Karpas-422 (cell line): ENCODE data around the gene PAPLN. TPM values are rescaled to one million over a fixed set of nuclear protein-coding genes. Genes with fewer than 3 reads are reported as not detected.

Experiments
- DNase-seq: peaks from one replicate; pipeline ENCODE4 v3.0.0-alpha.2; 2015
- H2AFZ ChIP-seq: fragments of 200-600 bp; sonication (generic); 2 replicates; pipeline ENCODE4 v1.6.1; 2014; ENCODE audit warnings: antibody characterized with exemption, low read length, mixed read lengths
- H3K27ac ChIP-seq: fragments of 200-600 bp; sonication (generic); 2 replicates; pipeline ENCODE4 v1.5.1; 2014; ENCODE audit warnings: mild to moderate bottlenecking, low read length, moderate library complexity
- H3K27me3 ChIP-seq: fragments of 200-600 bp; sonication (generic); 2 replicates; pipeline ENCODE4 v1.6.1; 2014; ENCODE audit warnings: low read length, mixed read lengths
- H3K36me3 ChIP-seq: fragments of 200-600 bp; sonication (generic); 2 replicates; pipeline ENCODE4 v1.6.1; 2014; ENCODE audit warnings: low read length, mixed read lengths; ENCODE audit not compliant: insufficient read depth
- H3K4me1 ChIP-seq: fragments of 200-600 bp; sonication (generic); 2 replicates; pipeline ENCODE4 v1.6.1; 2014; ENCODE audit warnings: mild to moderate bottlenecking, low read length, mixed read lengths
- H3K4me2 ChIP-seq: fragments of 200-600 bp; sonication (generic); 2 replicates; pipeline ENCODE4 v1.6.1; 2014; ENCODE audit warnings: low read length, low read depth, mild to moderate bottlenecking; ENCODE audit not compliant: poor library complexity, severe bottlenecking
- H3K4me3 ChIP-seq: fragments of 200-600 bp; sonication (generic); 2 replicates; pipeline ENCODE4 v1.5.1; 2014; ENCODE audit warnings: mild to moderate bottlenecking, antibody characterized with exemption, low read length, mixed read lengths
- H3K79me2 ChIP-seq: fragments of 200-600 bp; sonication (generic); 2 replicates; pipeline ENCODE4 v1.6.1; 2014; ENCODE audit warnings: mild to moderate bottlenecking, low read length, mixed read lengths
- H3K9ac ChIP-seq: fragments of 200-600 bp; sonication (generic); 2 replicates; pipeline ENCODE4 v1.6.0; 2014; ENCODE audit warnings: low read length
- H3K9me2 ChIP-seq: fragments of 200-600 bp; sonication (generic), shearing (Covaris generic); replicated peaks from 2 replicates; pipeline ENCODE4 v1.6.0; 2014; ENCODE audit warnings: mild to moderate bottlenecking, low read length, moderate library complexity; ENCODE audit not compliant: insufficient read depth
- H3K9me3 ChIP-seq: fragments of 300-700, 200-600 bp; sonication (generic); 2 replicates; pipeline ENCODE4 v1.6.1; 2014; ENCODE audit warnings: low read length, mixed read lengths
- H4K20me1 ChIP-seq: fragments of 200-600 bp; sonication (generic); 2 replicates; pipeline ENCODE4 v1.6.1; 2014; ENCODE audit warnings: mild to moderate bottlenecking, antibody characterized with exemption, low read length, low read depth; ENCODE audit not compliant: insufficient read depth
- total RNA-seq: library from RNA; depleted of rRNA; stranded (reverse); fragments of >200 nt; shearing (Covaris generic); gene quantifications from 2 replicates; pipeline ENCODE4 v1.2.3, GENCODE V29; 2014; ENCODE audit warnings: low replicate concordance

PAPLN gene
- total RNA-seq, 1 experiment from 2014 or later: 12.9 TPM

DNA sequence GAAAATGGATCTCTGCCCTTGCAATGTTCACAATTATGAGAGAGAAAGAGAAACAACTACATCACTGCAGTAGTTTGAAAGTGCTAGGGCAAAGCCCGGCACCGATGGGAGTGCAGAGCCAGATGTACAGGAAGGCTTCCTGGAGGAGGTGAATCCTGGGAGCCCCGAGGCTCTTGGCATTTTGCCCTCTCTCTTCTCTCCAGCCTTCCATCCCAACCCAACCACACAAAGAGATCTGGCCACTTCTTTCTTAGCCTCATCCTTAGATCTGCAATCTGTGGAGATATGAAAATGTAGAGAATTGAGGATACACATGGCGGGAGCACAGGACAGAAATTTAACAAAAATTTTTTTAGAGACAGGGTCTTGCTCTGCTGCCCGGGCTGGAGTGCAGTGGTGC, 3.3 kb upstream of the PAPLN start:
- Histone ChIP-seq H3K4me1 (peaks cover 57% of the 10 kb centered on the region), H3K9ac (no peak overlapping the region), H3K79me2 (no peaks in the 10 kb centered on the region), H3K27ac (no peak overlapping the region), H3K9me3 (no peaks in the 10 kb centered on the region), H3K4me2 (no peak overlapping the region), H2AFZ (no peak overlapping the region), H4K20me1 (no peaks in the 10 kb centered on the region), H3K4me3 (no peak overlapping the region), H3K9me2 (no peaks in the 10 kb centered on the region), H3K36me3 (no peaks in the 10 kb centered on the region), H3K27me3 (no peaks in the 10 kb centered on the region)
- no peak for DNase-seq

DNA sequence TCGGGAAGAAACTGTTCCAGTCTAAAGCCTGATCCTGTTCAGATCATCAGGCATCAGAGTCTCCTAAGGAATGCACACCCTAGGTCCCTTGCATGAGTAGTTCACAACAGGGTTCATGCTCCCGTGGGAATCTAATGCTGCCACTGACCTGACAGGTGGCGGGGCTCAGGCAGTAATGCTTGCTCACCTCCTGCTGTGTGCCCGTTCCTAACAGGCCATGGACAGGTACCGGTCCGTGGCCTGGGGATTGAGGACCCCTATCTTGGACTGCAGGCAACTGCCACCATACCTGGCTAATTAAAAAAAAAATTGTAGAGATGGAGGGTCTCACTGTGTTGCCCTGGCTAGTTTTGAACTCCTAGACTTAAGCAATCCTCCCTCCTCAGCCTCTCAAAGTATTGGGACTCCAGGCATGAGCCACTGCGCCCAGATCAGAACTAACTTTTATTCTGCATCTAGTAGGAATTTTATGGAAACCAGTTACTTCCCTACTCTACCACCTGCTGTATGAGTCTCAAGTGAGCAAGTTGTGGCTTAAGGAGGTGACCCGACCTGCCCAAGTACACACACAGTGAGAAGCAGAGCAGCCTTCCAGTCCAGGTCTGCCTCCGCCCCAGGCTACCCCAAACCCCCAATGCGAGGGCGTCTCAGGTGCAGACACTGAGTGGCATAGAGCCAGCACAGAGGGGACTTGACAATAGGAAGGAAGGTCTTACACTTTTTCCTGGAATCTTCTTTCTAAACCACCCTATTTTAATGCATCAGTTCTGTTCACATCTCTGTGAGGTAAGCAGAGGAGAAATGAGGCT, 2.5 kb upstream of the PAPLN start:
- Histone ChIP-seq H3K79me2 (no peaks in the 10 kb centered on the region), H3K4me2 (peak overlapping the region; percentile 54), H3K4me3 (no peak overlapping the region), H3K27ac (no peak overlapping the region), H3K36me3 (no peaks in the 10 kb centered on the region), H4K20me1 (no peaks in the 10 kb centered on the region), H3K9me3 (no peaks in the 10 kb centered on the region), H3K9me2 (no peaks in the 10 kb centered on the region), H3K9ac (no peak overlapping the region), H3K4me1 (peaks cover 65% of the 10 kb centered on the region), H2AFZ (no peak overlapping the region), H3K27me3 (no peaks in the 10 kb centered on the region)
- no peak for DNase-seq

DNA sequence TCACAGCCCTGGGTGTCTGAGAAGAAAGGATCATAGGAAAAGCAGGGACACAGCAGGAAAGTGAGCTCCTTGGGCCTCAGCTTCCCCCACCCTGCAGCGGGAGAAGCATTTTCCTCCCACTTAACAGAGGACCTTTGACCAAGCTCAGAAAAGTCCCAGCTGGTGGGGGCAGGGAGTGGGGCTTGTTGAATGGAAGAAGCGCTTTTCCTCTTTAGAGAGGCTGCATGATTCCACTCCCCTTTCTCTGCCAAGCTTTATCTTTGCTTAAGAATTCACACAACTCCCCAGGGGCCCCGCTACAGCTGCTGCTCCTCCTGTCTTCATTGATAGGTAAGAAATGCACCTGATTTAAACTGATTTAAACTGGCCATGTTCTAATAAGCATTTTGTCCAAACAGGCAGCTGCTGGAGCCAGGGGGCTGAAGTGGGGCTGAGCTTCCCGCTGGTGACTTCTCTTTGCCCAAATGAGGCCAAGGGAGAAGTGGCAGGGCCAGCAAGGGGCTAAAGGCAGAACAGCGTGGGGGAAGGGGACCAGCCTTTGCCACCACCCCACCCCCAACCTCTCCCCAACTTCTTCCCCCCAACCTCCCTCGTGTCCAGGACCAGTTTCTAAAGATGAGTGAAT, 1.7 kb upstream of the PAPLN start:
- H3K9ac ChIP-seq: peak overlapping the region; percentile 3; the same call in 1 of the 2 replicates
- H4K20me1 ChIP-seq: no peaks in the 10 kb centered on the region
- H3K4me3 ChIP-seq: peak overlapping the region; percentile 39; the same call in 1 of the 2 replicates
- H3K4me2 ChIP-seq: peak overlapping the region; percentile 54
- no peaks in the 10 kb centered on the region for H3K9me3 ChIP-seq
- H2AFZ ChIP-seq: no peak overlapping the region
- H3K27me3 ChIP-seq: no peaks in the 10 kb centered on the region
- H3K79me2 ChIP-seq: no peaks in the 10 kb centered on the region
- no peak overlapping the region for H3K27ac ChIP-seq
- H3K36me3 ChIP-seq: no peaks in the 10 kb centered on the region
- peaks cover 72% of the 10 kb centered on the region for H3K4me1 ChIP-seq
- H3K9me2 ChIP-seq: no peaks in the 10 kb centered on the region
- peak; percentile 66 for DNase-seq

DNA sequence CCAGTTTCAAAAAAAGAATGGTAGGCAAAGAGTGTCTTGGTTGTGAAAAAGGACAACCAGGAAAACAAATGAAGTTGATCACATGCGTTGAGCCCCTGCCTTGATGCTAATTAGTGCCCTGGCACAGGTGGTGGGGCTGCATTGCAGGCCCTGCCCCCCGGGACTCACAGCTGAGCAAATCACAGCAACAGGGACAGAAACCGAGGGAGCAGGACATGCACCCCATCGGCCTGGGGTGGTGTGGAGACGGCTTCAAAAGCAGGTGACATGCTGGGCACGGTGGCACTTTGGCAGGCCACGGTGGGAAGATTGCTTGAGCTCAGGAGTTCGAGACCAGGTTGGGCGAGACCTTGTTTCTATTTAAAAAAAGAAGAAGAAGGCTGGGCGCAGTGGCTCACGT, 1.1 kb upstream of the PAPLN start:
- Histone ChIP-seq H3K9me2 (no peaks in the 10 kb centered on the region), H3K9ac (0 out of 2 replicates have a peak overlapping the region, but pooled peaks have one; percentile 3), H3K27ac (no peak overlapping the region), H4K20me1 (no peaks in the 10 kb centered on the region), H3K36me3 (no peaks in the 10 kb centered on the region), H3K4me3 (peak overlapping the region; percentile 39; the same call in 1 of the 2 replicates), H3K79me2 (no peaks in the 10 kb centered on the region), H3K4me2 (peak overlapping the region; percentile 54), H2AFZ (no peak overlapping the region), H3K9me3 (no peaks in the 10 kb centered on the region), H3K4me1 (peaks cover 77% of the 10 kb centered on the region), H3K27me3 (no peaks in the 10 kb centered on the region)
- peak; percentile 67 for DNase-seq

DNA sequence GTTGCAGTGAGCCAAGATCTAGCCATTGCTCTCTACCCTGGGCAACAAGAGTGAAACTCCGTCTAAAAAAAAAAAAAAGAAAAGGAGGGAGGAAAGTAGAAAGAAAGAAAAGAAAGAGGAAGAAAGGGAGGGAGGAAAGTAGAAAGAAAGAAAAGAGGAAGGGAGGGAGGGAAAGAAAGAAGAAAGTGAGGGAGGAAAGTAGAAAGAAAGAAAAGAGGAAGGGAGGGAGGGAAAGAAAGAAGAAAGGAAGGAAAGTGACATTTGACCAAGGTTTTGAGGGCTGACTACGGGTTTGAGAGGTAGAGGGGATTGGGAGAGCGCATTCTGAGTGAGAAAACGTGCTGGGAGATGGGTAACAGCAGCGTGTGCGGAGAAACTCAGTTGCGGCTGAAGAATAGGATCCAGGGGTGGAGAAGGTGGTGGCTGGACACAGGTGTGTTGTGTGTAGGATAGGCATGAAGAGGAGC, 521 bp upstream of the PAPLN start:
- H3K4me1 ChIP-seq: peaks cover 82% of the 10 kb centered on the region
- H3K79me2 ChIP-seq: no peaks in the 10 kb centered on the region
- no peaks in the 10 kb centered on the region for H3K9me3 ChIP-seq
- no peaks in the 10 kb centered on the region for H3K9me2 ChIP-seq
- H3K9ac ChIP-seq: no peak overlapping the region
- H4K20me1 ChIP-seq: no peaks in the 10 kb centered on the region
- no peak overlapping the region for H3K27ac ChIP-seq
- peak overlapping the region; percentile 54 for H3K4me2 ChIP-seq
- H3K4me3 ChIP-seq: peak overlapping the region; percentile 39; the same call in 1 of the 2 replicates
- H3K36me3 ChIP-seq: no peaks in the 10 kb centered on the region
- DNase-seq: no peak
- H2AFZ ChIP-seq: no peak overlapping the region
- no peaks in the 10 kb centered on the region for H3K27me3 ChIP-seq

DNA sequence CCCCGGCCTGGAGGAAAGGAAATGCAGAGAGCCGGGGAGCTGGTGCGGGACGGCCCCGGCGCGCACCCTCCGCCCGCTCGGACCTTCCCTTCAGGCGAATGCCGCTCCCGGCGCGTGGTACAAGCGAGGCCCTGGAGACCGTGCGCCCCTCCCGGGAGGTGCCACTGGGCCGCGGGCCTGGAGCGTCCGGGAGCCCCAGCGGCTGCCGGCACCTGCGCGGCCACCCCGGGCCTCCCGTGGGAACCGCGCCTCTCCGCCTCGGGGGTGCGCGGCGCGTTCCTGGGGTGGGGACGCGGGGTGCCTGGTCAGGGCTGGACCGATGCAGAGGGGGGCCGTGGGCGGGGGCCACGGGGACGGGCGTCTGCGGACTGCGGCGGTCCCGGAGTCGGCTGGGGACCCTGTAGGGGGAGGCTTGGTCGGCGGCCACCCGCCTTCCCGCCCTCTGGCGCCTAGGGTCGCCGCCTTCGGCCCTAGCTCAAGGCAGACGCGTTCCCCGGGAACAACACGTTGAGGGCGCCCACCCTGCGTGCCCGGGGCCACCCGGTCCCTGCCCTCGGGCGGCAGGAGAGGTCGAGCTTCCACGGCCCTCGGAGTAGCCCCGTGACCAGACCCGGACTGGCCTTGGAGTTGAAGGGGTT, 599 bp downstream of the PAPLN start:
- Histone ChIP-seq H3K4me3 (peak overlapping the region; percentile 39; the same call in 1 of the 2 replicates), H3K9me2 (no peaks in the 10 kb centered on the region), H3K27me3 (no peaks in the 10 kb centered on the region), H3K36me3 (no peaks in the 10 kb centered on the region), H3K27ac (no peak overlapping the region), H4K20me1 (no peaks in the 10 kb centered on the region), H2AFZ (no peak overlapping the region), H3K79me2 (no peaks in the 10 kb centered on the region), H3K9me3 (no peaks in the 10 kb centered on the region), H3K9ac (peak overlapping the region; percentile 23; the same call in 1 of the 2 replicates), H3K4me2 (peak overlapping the region; percentile 54), H3K4me1 (peaks cover 92% of the 10 kb centered on the region)
- DNase-seq: no peak

DNA sequence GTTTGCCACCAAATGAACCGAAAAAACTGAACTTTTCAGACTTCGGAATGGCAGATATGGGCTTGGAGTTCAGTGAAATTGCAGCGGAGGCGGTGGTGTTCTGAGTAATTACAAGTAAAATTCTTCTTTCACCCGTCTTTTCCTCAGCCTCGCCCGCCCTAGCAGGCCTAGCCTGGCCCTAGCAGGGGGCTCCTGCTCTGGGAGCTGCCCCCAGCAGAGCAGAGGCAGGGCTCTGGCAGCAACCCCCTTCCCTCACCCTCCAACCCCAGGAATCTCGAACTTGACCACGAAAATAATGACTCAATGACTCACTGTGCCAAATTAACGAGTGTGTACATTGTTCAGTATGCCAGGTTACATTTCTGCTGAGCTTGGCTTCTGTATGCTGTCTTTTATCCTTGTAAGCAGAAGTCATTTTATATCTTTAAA, 1.1 kb downstream of the PAPLN start:
- peak overlapping the region; percentile 54 for H3K4me2 ChIP-seq
- H3K27ac ChIP-seq: no peak overlapping the region
- H3K9me3 ChIP-seq: no peaks in the 10 kb centered on the region
- no peak overlapping the region for H3K9ac ChIP-seq
- no peaks in the 10 kb centered on the region for H4K20me1 ChIP-seq
- no peaks in the 10 kb centered on the region for H3K27me3 ChIP-seq
- no peak overlapping the region for H2AFZ ChIP-seq
- no peaks in the 10 kb centered on the region for H3K9me2 ChIP-seq
- H3K79me2 ChIP-seq: no peaks in the 10 kb centered on the region
- no peak for DNase-seq
- peak overlapping the region; percentile 39; the same call in 1 of the 2 replicates for H3K4me3 ChIP-seq
- H3K4me1 ChIP-seq: peaks cover 98% of the 10 kb centered on the region
- H3K36me3 ChIP-seq: no peaks in the 10 kb centered on the region

DNA sequence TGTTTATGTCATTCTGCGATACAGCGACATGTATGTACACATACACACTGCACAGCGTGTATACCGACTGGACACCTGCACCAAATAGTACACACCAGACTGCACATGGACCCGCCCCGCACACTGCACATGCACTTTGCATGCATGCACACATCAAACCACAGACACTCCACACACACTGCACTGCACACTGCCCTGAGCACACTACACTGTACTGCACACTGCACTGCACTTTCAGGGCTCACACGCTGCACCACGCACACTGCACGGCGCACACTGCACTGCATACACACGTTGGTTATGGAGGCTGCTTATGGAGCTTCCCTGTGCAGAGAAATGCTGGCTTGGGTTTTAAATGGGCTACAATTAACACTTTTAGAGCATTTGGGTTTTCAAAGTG, 1.6 kb downstream of the PAPLN start:
- no peak overlapping the region for H3K9ac ChIP-seq
- H3K4me3 ChIP-seq: no peak overlapping the region
- no peak overlapping the region for H2AFZ ChIP-seq
- H3K79me2 ChIP-seq: no peaks in the 10 kb centered on the region
- H3K27ac ChIP-seq: no peak overlapping the region
- H3K27me3 ChIP-seq: no peaks in the 10 kb centered on the region
- peaks cover 99% of the 10 kb centered on the region for H3K4me1 ChIP-seq
- no peaks in the 10 kb centered on the region for H3K9me3 ChIP-seq
- H3K4me2 ChIP-seq: peak overlapping the region; percentile 54
- H4K20me1 ChIP-seq: no peaks in the 10 kb centered on the region
- peak; percentile 65 for DNase-seq
- H3K9me2 ChIP-seq: no peaks in the 10 kb centered on the region
- no peaks in the 10 kb centered on the region for H3K36me3 ChIP-seq
